Natural killer cell (primary cell): ENCODE results near the gene PLXDC1. TPM values are rescaled to one million over a fixed set of nuclear protein-coding genes. Genes with fewer than 3 reads are reported as not detected.

Experiments used
- ATAC-seq, 3 donors: fragments of 150-1000 bp in 2 of 3; fragments of 200-7000 bp in 1 of 3; cut with Tn5 transposase; 1 replicate in 1 of 3; 2 replicates in 2 of 3; pipeline ENCODE4 v1.10.0; 2021; ENCODE audit warnings: mild to moderate bottlenecking in 2 of 3, moderate library complexity in 2 of 3
- DNase-seq, 2 donors: peaks; one replicate each; pipeline versions ENCODE4 v3.0.0 to v3.0.0-alpha.2; 2013 to 2021; ENCODE audit warnings: mixed read lengths in 1 of 2
- H3K27ac ChIP-seq: one replicate; pipeline ENCODE4 v1.5.1; 2013; ENCODE audit warnings: mild to moderate bottlenecking, low read length
- H3K27me3 ChIP-seq: one replicate; pipeline ENCODE4 v1.6.1; 2013; ENCODE audit warnings: low read length; ENCODE audit not compliant: control insufficient read depth, insufficient read depth
- H3K36me3 ChIP-seq: one replicate; pipeline ENCODE4 v1.6.1; 2013; ENCODE audit warnings: low read length; ENCODE audit not compliant: control insufficient read depth, insufficient read depth
- H3K4me1 ChIP-seq: one replicate; pipeline ENCODE4 v1.6.1; 2013; ENCODE audit warnings: low read length; ENCODE audit not compliant: control insufficient read depth, insufficient read depth
- H3K4me3 ChIP-seq: one replicate; pipeline ENCODE4 v1.5.1; 2013; ENCODE audit warnings: low read length
- H3K9me3 ChIP-seq: one replicate; pipeline ENCODE4 v1.6.1; 2013; ENCODE audit warnings: low read length; ENCODE audit not compliant: control insufficient read depth, insufficient read depth
- H3K27ac Mint-ChIP-seq, 2 donors: one replicate each; pipeline ENCODE4 v1.8.0; 2022; ENCODE audit warnings: mild to moderate bottlenecking in 2 of 2, mixed read lengths in 2 of 2, moderate library complexity in 1 of 2
- H3K27me3 Mint-ChIP-seq, 2 donors: one replicate each; pipeline ENCODE4 v1.8.0; 2022; ENCODE audit warnings: low read depth in 2 of 2, mixed read lengths in 2 of 2
- H3K36me3 Mint-ChIP-seq: one replicate; pipeline ENCODE4 v1.8.0; 2022; ENCODE audit warnings: mixed read lengths
- H3K4me1 Mint-ChIP-seq, 2 donors: one replicate each; pipeline ENCODE4 v1.8.0; 2022; ENCODE audit warnings: mixed read lengths in 2 of 2
- H3K4me3 Mint-ChIP-seq: one replicate; pipeline ENCODE4 v1.8.0; 2022; ENCODE audit warnings: mild to moderate bottlenecking, moderate library complexity, mixed read lengths
- H3K9me3 Mint-ChIP-seq, 2 donors: one replicate each; pipeline ENCODE4 v1.8.0; 2022; ENCODE audit warnings: mixed read lengths in 2 of 2
- CTCF ChIP-seq: fragments of 200-600 bp; IDR thresholded peaks from one replicate; pipeline ENCODE4 v1.8.0; 2022; ENCODE audit warnings: antibody characterized with exemption
- WGBS: methylation state at CpG from one replicate; pipeline ENCODE4 v1.1.7; 2013; ENCODE audit warnings: missing lambda C conversion rate; ENCODE audit not compliant: insufficient coverage; 5-methylcytosine and 5-hydroxymethylcytosine counted together
- intact Hi-C: fragments of 100-400 bp; cut with micrococcal nuclease; formaldehyde crosslinking; loops from one replicate; pipeline ENCODE4 v1.14.2; 2022
- total RNA-seq, 4 donors: library from RNA; stranded (reverse); fragments of 120-200 nt in 1 of 4; gene quantifications; one replicate each; pipeline versions ENCODE4 v1.2.3 to v1.2.4, GENCODE V29; 2013 to 2022

PLXDC1 gene
- total RNA-seq, 3 donors from 2014 or later (not counting 1 experiment from before 2014, with no cell fraction given), result 5.7 to 53.6 (median 15.9) TPM

GRCh38 chr17:39083270-39083669 lies 68.2 kb downstream of the PLXDC1 start:
- H3K4me3 ChIP-seq, result no peak overlapping the region
- peaks cover 12% of the 10 kb centered on the region in 2 donors for H3K4me1 Mint-ChIP-seq
- H3K27ac ChIP-seq, result no peak overlapping the region
- no peaks in the 10 kb centered on the region for H3K4me1 ChIP-seq
- no peak for ATAC-seq
- no peaks in the 10 kb centered on the region for H3K27me3 Mint-ChIP-seq
- H3K4me3 Mint-ChIP-seq, result no peak overlapping the region
- H3K9me3 ChIP-seq, result no peaks in the 10 kb centered on the region
- WGBS, result 87% methylated on average over 5 of the region's 5 CpGs
- H3K36me3 ChIP-seq, result no peaks in the 10 kb centered on the region
- DNase-seq, result no peak
- H3K36me3 Mint-ChIP-seq, result no peaks in the 10 kb centered on the region
- no peak overlapping the region for H3K27ac Mint-ChIP-seq
- intact Hi-C loops, result no loop called here
- TF ChIP-seq CTCF, result no peak
- no peaks in the 10 kb centered on the region for H3K27me3 ChIP-seq
- no peaks in the 10 kb centered on the region for H3K9me3 Mint-ChIP-seq

- H3K9me3 Mint-ChIP-seq, result no peaks in the 10 kb centered on the region
- Histone ChIP-seq H3K27me3 (no peaks in the 10 kb centered on the region), H3K4me1 (no peaks in the 10 kb centered on the region), H3K4me3 (no peak overlapping the region), H3K27ac (no peak overlapping the region), H3K36me3 (no peaks in the 10 kb centered on the region), H3K9me3 (no peaks in the 10 kb centered on the region)
- ATAC-seq (no peak), DNase-seq (no peak)
- TF ChIP-seq CTCF, result no peak
- intact Hi-C loops, result no loop called here
- WGBS, result 67% methylated on average over 1 of the region's 1 CpG
- H3K36me3 Mint-ChIP-seq, result no peaks in the 10 kb centered on the region
- no peak overlapping the region for H3K4me3 Mint-ChIP-seq
- H3K27me3 Mint-ChIP-seq, result no peaks in the 10 kb centered on the region
- H3K4me1 Mint-ChIP-seq, result peaks cover 12% of the 10 kb centered on the region in 2 donors
- H3K27ac Mint-ChIP-seq, result no peak overlapping the region
These were observed 69.0 kb downstream of the PLXDC1 start for GRCh38 chr17:39082482-39082881.

GRCh38 chr17:39081851-39082250 lies 69.6 kb downstream of the PLXDC1 start:
- H3K4me1 Mint-ChIP-seq, result peaks cover 12% of the 10 kb centered on the region in 2 donors
- H3K36me3 ChIP-seq, result no peaks in the 10 kb centered on the region
- no peak overlapping the region for H3K27ac Mint-ChIP-seq
- no peaks in the 10 kb centered on the region for H3K36me3 Mint-ChIP-seq
- TF ChIP-seq CTCF, result no peak
- no peaks in the 10 kb centered on the region for H3K27me3 ChIP-seq
- ATAC-seq (no peak), DNase-seq (no peak)
- 91% methylated on average over 1 of the region's 1 CpG for WGBS
- no peaks in the 10 kb centered on the region for H3K9me3 ChIP-seq
- no peaks in the 10 kb centered on the region for H3K4me1 ChIP-seq
- H3K27ac ChIP-seq, result no peak overlapping the region
- intact Hi-C loops, result no loop called here
- no peak overlapping the region for H3K4me3 Mint-ChIP-seq
- H3K27me3 Mint-ChIP-seq, result no peaks in the 10 kb centered on the region
- no peak overlapping the region for H3K4me3 ChIP-seq
- H3K9me3 Mint-ChIP-seq, result no peaks in the 10 kb centered on the region

GRCh38 chr17:39080421-39081078 lies 70.9 kb downstream of the PLXDC1 start:
- no peak for ATAC-seq
- no peak for TF ChIP-seq CTCF
- DNase-seq, result no peak
- Histone ChIP-seq H3K4me1 (no peaks in the 10 kb centered on the region), H3K36me3 (no peaks in the 10 kb centered on the region), H3K9me3 (no peaks in the 10 kb centered on the region), H3K27me3 (no peaks in the 10 kb centered on the region), H3K27ac (no peak overlapping the region), H3K4me3 (no peak overlapping the region)
- Mint-ChIP-seq H3K36me3 (no peaks in the 10 kb centered on the region), H3K4me1 (peaks cover 12% of the 10 kb centered on the region in 2 donors), H3K27ac (no peak overlapping the region), H3K4me3 (no peak overlapping the region), H3K27me3 (no peaks in the 10 kb centered on the region), H3K9me3 (no peaks in the 10 kb centered on the region)
- intact Hi-C loops, result no loop called here
- WGBS, result 83% methylated on average over 6 of the region's 6 CpGs
